Karpas-422 (cell line): ENCODE data around the gene SMCO2. TPM values are rescaled to one million over a fixed set of nuclear protein-coding genes. Genes with fewer than 3 reads are reported as not detected.

ENCODE experiments used
- DNase-seq: peaks from one replicate; pipeline ENCODE4 v3.0.0-alpha.2; 2015
- H2AFZ ChIP-seq: fragments of 200-600 bp; sonication (generic); 2 replicates; pipeline ENCODE4 v1.6.1; 2014; ENCODE audit warnings: antibody characterized with exemption, low read length, mixed read lengths
- H3K27ac ChIP-seq: fragments of 200-600 bp; sonication (generic); 2 replicates; pipeline ENCODE4 v1.5.1; 2014; ENCODE audit warnings: mild to moderate bottlenecking, low read length, moderate library complexity
- H3K27me3 ChIP-seq: fragments of 200-600 bp; sonication (generic); 2 replicates; pipeline ENCODE4 v1.6.1; 2014; ENCODE audit warnings: low read length, mixed read lengths
- H3K36me3 ChIP-seq: fragments of 200-600 bp; sonication (generic); 2 replicates; pipeline ENCODE4 v1.6.1; 2014; ENCODE audit warnings: low read length, mixed read lengths; ENCODE audit not compliant: insufficient read depth
- H3K4me1 ChIP-seq: fragments of 200-600 bp; sonication (generic); 2 replicates; pipeline ENCODE4 v1.6.1; 2014; ENCODE audit warnings: mild to moderate bottlenecking, low read length, mixed read lengths
- H3K4me2 ChIP-seq: fragments of 200-600 bp; sonication (generic); 2 replicates; pipeline ENCODE4 v1.6.1; 2014; ENCODE audit warnings: low read length, low read depth, mild to moderate bottlenecking; ENCODE audit not compliant: poor library complexity, severe bottlenecking
- H3K4me3 ChIP-seq: fragments of 200-600 bp; sonication (generic); 2 replicates; pipeline ENCODE4 v1.5.1; 2014; ENCODE audit warnings: mild to moderate bottlenecking, antibody characterized with exemption, low read length, mixed read lengths
- H3K79me2 ChIP-seq: fragments of 200-600 bp; sonication (generic); 2 replicates; pipeline ENCODE4 v1.6.1; 2014; ENCODE audit warnings: mild to moderate bottlenecking, low read length, mixed read lengths
- H3K9ac ChIP-seq: fragments of 200-600 bp; sonication (generic); 2 replicates; pipeline ENCODE4 v1.6.0; 2014; ENCODE audit warnings: low read length
- H3K9me2 ChIP-seq: fragments of 200-600 bp; sonication (generic), shearing (Covaris generic); replicated peaks from 2 replicates; pipeline ENCODE4 v1.6.0; 2014; ENCODE audit warnings: mild to moderate bottlenecking, low read length, moderate library complexity; ENCODE audit not compliant: insufficient read depth
- H3K9me3 ChIP-seq: fragments of 300-700, 200-600 bp; sonication (generic); 2 replicates; pipeline ENCODE4 v1.6.1; 2014; ENCODE audit warnings: low read length, mixed read lengths
- H4K20me1 ChIP-seq: fragments of 200-600 bp; sonication (generic); 2 replicates; pipeline ENCODE4 v1.6.1; 2014; ENCODE audit warnings: mild to moderate bottlenecking, antibody characterized with exemption, low read length, low read depth; ENCODE audit not compliant: insufficient read depth
- total RNA-seq: library from RNA; depleted of rRNA; stranded (reverse); fragments of >200 nt; shearing (Covaris generic); gene quantifications from 2 replicates; pipeline ENCODE4 v1.2.3, GENCODE V29; 2014; ENCODE audit warnings: low replicate concordance

The SMCO2 gene
- total RNA-seq, 1 experiment from 2014 or later: not detected

DNA sequence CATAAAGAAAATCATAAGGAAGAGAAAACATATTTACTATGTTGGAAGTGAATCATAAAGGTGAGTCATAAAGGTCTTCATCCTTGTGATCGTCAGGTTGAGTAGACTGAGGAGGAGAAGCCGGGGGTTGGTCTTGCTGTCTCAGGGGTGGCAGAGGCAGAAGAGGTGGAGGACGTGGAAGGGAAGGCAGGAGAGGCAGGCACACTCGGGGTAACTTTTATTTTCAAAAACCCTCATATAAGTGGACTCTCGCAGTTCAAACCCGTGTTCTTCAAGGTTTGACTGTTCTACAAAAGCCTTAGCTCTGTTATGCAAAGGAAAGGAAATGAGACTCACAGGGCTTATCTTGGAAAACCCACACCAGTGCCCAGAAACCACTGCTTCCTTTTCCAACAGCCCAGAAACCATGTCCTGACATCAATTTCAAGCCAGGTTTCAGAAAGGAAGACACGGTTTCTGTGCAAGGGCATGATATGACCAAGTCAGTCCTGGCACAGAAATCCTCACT is 14.0 kb downstream of the SMCO2 start:
- Histone ChIP-seq H3K9me3 (no peaks in the 10 kb centered on the region), H3K27me3 (no peaks in the 10 kb centered on the region), H3K9ac (no peak overlapping the region), H4K20me1 (no peaks in the 10 kb centered on the region), H3K79me2 (no peaks in the 10 kb centered on the region), H3K27ac (no peak overlapping the region), H3K4me1 (no peaks in the 10 kb centered on the region), H3K4me3 (no peak overlapping the region), H2AFZ (no peak overlapping the region), H3K4me2 (no peak overlapping the region), H3K9me2 (no peaks in the 10 kb centered on the region), H3K36me3 (no peaks in the 10 kb centered on the region)
- DNase-seq: no peak

DNA sequence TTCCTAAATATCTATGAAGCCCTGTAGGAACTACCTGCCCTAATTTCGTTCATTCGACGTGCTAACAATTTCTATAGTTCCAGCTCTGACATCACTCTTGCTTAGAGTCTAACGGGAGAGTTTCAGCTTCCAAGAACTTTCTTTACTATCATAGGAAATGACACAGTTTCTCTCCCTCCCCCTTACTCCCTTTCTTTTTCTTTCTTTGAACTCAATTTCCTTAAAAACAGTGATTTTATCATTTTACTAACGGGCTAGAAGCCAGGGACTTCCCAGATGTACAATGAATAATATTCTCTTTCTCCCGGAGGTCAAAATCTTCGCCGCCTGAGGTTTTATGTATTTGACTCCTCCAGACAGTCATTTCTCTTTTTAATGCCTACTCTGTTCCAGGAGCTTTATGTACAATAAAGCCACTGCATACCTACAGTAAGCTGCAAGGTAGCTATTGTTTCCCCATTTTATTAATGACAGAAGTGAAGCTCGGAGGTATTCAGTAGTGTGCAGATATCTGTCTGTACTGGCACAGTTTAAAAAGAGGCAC is 15.7 kb downstream of the SMCO2 start:
- Histone ChIP-seq H3K9ac (no peak overlapping the region), H3K27ac (no peak overlapping the region), H3K4me2 (no peak overlapping the region), H2AFZ (no peak overlapping the region), H3K79me2 (no peaks in the 10 kb centered on the region), H3K9me3 (no peaks in the 10 kb centered on the region), H3K4me1 (no peaks in the 10 kb centered on the region), H4K20me1 (no peaks in the 10 kb centered on the region), H3K9me2 (no peaks in the 10 kb centered on the region), H3K36me3 (no peaks in the 10 kb centered on the region), H3K4me3 (no peak overlapping the region), H3K27me3 (no peaks in the 10 kb centered on the region)
- DNase-seq: no peak

DNA sequence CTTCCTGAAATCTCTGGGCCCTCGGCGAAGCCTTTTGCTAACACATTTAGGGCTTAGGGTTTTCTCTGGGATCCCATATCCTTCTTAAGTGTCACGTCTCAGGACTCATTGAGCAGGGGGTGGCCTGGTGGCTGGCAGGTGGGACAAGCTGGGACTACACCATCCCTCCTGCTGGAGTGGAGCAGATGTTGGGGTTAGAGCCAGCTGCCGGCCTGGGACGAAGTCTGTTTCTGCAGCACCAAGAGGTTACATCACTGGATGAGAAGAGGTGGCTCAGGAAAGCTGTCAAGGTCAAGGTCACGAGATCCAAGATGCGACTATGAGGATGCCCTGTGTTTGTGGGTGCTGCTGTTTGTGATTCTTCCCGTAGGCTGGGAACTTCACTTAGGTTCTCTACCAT is 16.3 kb downstream of the SMCO2 start:
- no peak overlapping the region for H3K4me2 ChIP-seq
- H3K4me3 ChIP-seq: no peak overlapping the region
- no peaks in the 10 kb centered on the region for H3K4me1 ChIP-seq

DNA sequence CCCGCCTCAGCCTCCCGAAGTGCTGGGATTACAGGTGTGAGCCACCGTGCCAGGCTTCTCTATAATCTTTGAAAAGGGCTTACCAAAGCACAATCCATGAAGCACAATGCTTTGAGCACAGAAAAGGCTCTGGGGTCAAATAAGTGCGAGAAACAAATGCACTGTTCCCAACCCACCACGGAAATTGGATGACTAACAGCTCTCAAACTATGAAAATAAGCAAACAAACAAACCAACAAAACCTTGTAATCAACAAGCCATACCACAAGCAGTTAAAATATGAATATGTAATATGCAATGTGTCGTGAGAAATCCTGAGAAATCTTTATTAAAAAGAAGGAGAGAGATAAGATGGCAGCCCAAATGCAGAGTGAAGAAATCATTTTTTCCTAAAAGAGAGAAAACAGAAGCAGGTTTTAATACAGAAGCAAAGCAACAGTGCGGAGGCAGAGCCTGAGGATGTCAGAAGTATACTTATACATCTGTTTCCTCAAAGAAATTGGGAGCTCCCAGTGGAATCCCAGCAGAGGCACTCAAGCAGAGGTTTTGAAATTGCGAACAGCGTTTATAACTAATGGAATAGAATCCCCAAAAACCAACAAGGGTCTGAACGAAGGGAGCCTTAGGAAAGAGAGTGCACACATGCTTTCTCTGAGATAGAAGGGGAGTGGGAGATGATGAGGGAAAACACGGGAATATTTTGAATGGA is 17.1 kb downstream of the SMCO2 start:
- Histone ChIP-seq H3K9ac (no peak overlapping the region), H3K4me1 (no peaks in the 10 kb centered on the region)
- no peak for DNase-seq

More for the DNA sequence above, 16.3 kb downstream of the SMCO2 start:
- H3K79me2 ChIP-seq: no peaks in the 10 kb centered on the region
- no peak overlapping the region for H3K9ac ChIP-seq
- no peaks in the 10 kb centered on the region for H3K36me3 ChIP-seq
- H3K27me3 ChIP-seq: no peaks in the 10 kb centered on the region
- H2AFZ ChIP-seq: no peak overlapping the region
- DNase-seq: no peak
- no peaks in the 10 kb centered on the region for H3K9me3 ChIP-seq
- H4K20me1 ChIP-seq: no peaks in the 10 kb centered on the region
- no peaks in the 10 kb centered on the region for H3K9me2 ChIP-seq
- no peak overlapping the region for H3K27ac ChIP-seq

DNA sequence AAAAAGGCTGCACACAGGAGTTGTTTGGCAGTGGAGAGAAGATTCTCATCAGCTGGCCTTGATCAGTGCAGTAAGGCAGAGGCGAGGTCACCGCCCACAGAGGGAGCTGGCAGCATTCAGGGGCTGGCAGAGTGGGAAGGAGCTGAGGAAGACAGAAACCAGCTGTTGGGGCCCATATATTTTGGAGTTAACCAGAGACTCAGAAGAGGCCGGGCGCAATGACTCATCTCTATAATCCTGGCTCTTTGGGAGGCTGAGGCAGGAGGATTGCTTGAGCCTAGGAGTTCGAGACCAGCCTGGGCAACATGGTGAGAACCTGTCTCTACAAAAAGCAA is 17.7 kb downstream of the SMCO2 start:
- Histone ChIP-seq H3K36me3 (no peaks in the 10 kb centered on the region), H3K4me2 (no peak overlapping the region), H4K20me1 (no peaks in the 10 kb centered on the region), H3K9me3 (no peaks in the 10 kb centered on the region), H3K79me2 (no peaks in the 10 kb centered on the region), H3K4me3 (no peak overlapping the region), H3K27me3 (no peaks in the 10 kb centered on the region), H2AFZ (no peak overlapping the region), H3K9ac (no peak overlapping the region), H3K27ac (no peak overlapping the region), H3K4me1 (no peaks in the 10 kb centered on the region), H3K9me2 (no peaks in the 10 kb centered on the region)
- DNase-seq: no peak

More for the DNA sequence above, 17.1 kb downstream of the SMCO2 start:
- no peak overlapping the region for H3K27ac ChIP-seq
- H4K20me1 ChIP-seq: no peaks in the 10 kb centered on the region
- H3K4me3 ChIP-seq: no peak overlapping the region
- H3K4me2 ChIP-seq: no peak overlapping the region
- H3K79me2 ChIP-seq: no peaks in the 10 kb centered on the region
- no peak overlapping the region for H2AFZ ChIP-seq
- H3K27me3 ChIP-seq: no peaks in the 10 kb centered on the region
- H3K9me3 ChIP-seq: no peaks in the 10 kb centered on the region
- no peaks in the 10 kb centered on the region for H3K36me3 ChIP-seq
- H3K9me2 ChIP-seq: no peaks in the 10 kb centered on the region

DNA sequence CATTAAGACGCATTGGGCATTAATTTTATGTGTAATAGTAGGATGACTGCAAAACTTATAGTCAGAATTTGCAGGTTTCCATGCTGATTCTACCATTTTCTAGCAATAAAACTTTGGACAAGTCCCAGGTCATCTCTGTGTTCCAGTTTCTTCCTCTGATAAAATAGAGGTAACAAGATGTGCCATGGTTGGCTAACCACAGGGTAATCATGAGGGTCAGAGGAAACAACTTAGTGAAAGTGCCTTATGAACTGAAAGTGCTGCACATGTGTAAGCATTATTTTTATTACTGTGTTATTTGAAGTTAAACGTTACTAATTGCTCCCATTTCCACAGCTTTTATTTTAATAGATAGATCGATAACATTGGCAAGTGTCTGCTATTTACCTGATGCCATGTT is 21.1 kb downstream of the SMCO2 start:
- no peaks in the 10 kb centered on the region for H3K27me3 ChIP-seq
- DNase-seq: no peak

DNA sequence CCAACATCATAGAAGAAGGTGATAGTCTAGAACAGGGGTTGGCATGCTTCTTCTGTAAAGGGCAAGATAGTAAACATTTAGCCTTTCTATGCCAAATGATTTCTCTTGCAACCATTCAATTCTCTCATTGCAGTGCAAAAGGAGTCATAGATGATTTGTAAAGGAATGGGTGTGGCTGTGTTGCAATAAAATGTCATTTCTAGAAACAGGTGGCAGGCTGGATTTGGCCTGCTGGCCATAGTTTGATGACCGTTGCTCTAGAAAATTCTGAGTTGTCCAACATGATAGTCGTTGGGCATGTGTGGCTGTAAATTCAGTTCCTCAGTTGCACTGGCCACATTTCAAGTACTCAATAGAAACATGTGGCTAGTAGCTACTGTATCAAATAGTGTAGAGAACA is 21.7 kb downstream of the SMCO2 start:
- H3K9me3 ChIP-seq: no peaks in the 10 kb centered on the region
- H3K9ac ChIP-seq: no peak overlapping the region
- no peak overlapping the region for H3K4me3 ChIP-seq
- no peak for DNase-seq
- H3K36me3 ChIP-seq: no peaks in the 10 kb centered on the region
- no peaks in the 10 kb centered on the region for H3K4me1 ChIP-seq
- H4K20me1 ChIP-seq: no peaks in the 10 kb centered on the region
- H3K79me2 ChIP-seq: no peaks in the 10 kb centered on the region
- no peaks in the 10 kb centered on the region for H3K27me3 ChIP-seq
- no peak overlapping the region for H3K4me2 ChIP-seq
- H2AFZ ChIP-seq: no peak overlapping the region
- no peak overlapping the region for H3K27ac ChIP-seq
- H3K9me2 ChIP-seq: no peaks in the 10 kb centered on the region

More for the DNA sequence above, 21.1 kb downstream of the SMCO2 start:
- Histone ChIP-seq H3K36me3 (no peaks in the 10 kb centered on the region), H3K9me3 (no peaks in the 10 kb centered on the region), H3K9me2 (no peaks in the 10 kb centered on the region), H4K20me1 (no peaks in the 10 kb centered on the region), H3K79me2 (no peaks in the 10 kb centered on the region), H3K4me3 (no peak overlapping the region), H3K27ac (no peak overlapping the region), H3K9ac (no peak overlapping the region), H2AFZ (no peak overlapping the region), H3K4me1 (no peaks in the 10 kb centered on the region), H3K4me2 (no peak overlapping the region)

DNA sequence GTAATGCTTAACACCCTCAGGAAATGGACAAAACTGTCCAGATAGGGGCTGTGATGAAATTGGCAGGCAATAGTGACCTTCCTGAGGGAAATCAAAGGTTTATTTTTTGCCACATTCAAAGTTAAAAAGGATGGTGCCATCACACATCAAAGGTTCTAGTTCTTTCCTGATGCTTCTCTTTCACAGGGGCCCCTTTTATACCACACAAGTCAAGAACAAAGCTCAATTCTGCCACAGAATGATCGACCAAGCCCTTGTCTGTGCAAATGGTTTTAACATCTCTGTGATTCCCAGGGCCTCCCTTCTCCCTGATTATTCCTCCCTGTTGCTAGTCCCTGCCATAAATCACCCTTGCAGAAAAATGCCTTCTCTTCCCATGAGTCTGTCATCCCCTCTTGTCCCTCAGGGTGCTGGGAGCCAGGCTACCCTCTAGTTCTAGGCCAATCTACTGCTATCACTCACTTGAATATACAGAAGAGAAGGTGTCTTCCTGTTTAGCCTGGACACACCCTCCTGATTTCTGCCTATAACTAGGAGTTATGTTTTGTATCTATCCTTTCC is 22.7 kb downstream of the SMCO2 start:
- Histone ChIP-seq H3K27ac (no peak overlapping the region), H3K9ac (no peak overlapping the region), H3K4me2 (no peak overlapping the region), H3K9me2 (no peaks in the 10 kb centered on the region), H3K79me2 (no peaks in the 10 kb centered on the region), H3K4me1 (no peaks in the 10 kb centered on the region), H3K27me3 (no peaks in the 10 kb centered on the region), H4K20me1 (no peaks in the 10 kb centered on the region), H3K4me3 (no peak overlapping the region), H3K9me3 (no peaks in the 10 kb centered on the region), H2AFZ (no peak overlapping the region), H3K36me3 (no peaks in the 10 kb centered on the region)
- no peak for DNase-seq
